ENCODE results near the gene GPR173.

DNA sequence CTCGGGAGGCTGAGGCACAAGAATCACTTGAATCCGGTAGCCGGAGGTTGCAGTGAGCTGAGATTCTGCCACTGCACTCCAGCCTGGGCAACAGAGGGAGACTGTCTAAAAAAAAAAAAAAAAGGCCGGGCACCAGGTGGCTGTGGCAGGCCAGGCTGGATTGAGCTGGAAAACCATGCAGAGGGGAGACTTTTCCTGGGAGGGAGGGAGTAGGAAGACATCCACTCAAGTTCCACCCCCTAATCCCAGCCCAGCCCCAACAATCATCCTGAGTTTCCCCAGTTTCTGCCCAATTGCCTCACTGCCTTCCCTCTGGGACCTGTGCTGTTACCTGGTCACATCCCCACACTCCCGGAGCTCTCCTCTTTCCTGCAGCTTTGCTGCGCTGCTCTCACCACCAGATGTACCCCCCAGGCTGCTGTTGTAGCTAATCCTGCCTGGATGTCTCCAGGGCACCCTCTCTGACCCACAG lies 24.6 kb downstream of the GPR173 start:
- TF ChIP-seq, protein P1, sequence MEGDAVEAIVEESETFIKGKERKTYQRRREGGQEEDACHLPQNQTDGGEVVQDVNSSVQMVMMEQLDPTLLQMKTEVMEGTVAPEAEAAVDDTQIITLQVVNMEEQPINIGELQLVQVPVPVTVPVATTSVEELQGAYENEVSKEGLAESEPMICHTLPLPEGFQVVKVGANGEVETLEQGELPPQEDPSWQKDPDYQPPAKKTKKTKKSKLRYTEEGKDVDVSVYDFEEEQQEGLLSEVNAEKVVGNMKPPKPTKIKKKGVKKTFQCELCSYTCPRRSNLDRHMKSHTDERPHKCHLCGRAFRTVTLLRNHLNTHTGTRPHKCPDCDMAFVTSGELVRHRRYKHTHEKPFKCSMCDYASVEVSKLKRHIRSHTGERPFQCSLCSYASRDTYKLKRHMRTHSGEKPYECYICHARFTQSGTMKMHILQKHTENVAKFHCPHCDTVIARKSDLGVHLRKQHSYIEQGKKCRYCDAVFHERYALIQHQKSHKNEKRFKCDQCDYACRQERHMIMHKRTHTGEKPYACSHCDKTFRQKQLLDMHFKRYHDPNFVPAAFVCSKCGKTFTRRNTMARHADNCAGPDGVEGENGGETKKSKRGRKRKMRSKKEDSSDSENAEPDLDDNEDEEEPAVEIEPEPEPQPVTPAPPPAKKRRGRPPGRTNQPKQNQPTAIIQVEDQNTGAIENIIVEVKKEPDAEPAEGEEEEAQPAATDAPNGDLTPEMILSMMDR (conservative IDR thresholded peaks at IDR 0.05; ENCODE audit: low read depth, low read length), result no peak
- TF ChIP-seq EZH2 (IDR thresholded peaks at IDR 0.05; ENCODE audit: low read length, unreplicated experiment), result no peak
- no peak for TF ChIP-seq EZH2phosphoT487 (IDR thresholded peaks at IDR 0.05; ENCODE audit: borderline replicate concordance, low read length)

Measured in PC-3 (cell line).